ENCODE results near the gene WDR38. TPM values are rescaled to one million over a fixed set of nuclear protein-coding genes. Genes with fewer than 3 reads are reported as not detected.

Gene WDR38
- polyA plus RNA-seq, 1 donor (not counting 4 experiments of a cell fraction or from before 2014, with no cell fraction given): not detected

DNA sequence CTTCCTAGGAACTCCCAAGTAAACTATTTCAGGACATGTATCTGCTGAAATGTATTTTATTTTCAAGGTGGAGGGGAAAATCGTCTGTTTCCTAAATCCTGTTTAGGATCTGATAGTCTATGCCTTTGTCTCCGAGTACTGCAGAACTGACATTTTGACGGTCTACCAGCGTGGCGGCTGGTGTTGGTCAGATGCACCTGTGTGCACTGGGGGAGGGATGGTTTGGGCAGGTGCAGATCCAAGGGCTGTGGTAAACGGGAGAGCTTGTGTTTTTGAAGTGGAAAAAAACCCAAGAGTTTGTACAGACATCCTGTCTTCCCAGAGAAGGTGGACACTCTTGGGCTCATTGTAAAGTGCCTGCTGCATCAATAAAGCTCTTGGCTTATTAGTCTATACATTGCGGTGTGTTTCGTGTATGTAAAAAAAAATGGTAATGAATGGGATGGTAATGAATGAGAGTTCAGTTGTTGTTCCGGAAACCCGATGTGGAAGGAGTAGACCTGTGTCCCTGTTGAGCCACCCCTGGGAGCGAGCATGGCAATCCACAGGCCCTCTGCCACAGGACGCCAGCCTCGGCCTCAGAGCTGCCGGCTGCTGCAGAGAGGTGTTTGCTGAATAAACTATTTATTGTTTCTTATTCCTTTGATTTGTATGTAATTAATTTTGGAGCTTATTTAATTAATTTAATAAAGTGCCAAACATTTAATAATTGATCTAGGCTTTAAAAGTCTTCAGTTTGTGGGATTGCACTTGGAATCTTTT is 23.9 kb downstream of the WDR38 start:
- DNase-seq (ENCODE audit: low read depth, low spot score): no peak
- no peak overlapping the region for H3K4me2 ChIP-seq (ENCODE audit: control insufficient read depth, extremely low read depth, insufficient read depth, low read depth, low read length)
- dilution Hi-C loops (cut with MboI; ENCODE audit: extremely low pct_ligation_motif_present, low sequenced_read_pairs): no loop called here
- peaks cover 41% of the 10 kb centered on the region for H3K79me2 ChIP-seq (ENCODE audit: control insufficient read depth, insufficient read depth, low read length)
- no peaks in the 10 kb centered on the region for H3K27me3 ChIP-seq (ENCODE audit: control insufficient read depth, extremely low read depth, insufficient read depth, low read length)
- FAIRE-seq: no peak
- H3K4me3 ChIP-seq (ENCODE audit: control insufficient read depth in 2 of 3, extremely low read depth in 1 of 3, insufficient read depth in 2 of 3, low read depth in 1 of 3, low read length in 3 of 3): no peak overlapping the region
- H3K9ac ChIP-seq (ENCODE audit: control insufficient read depth, extremely low read depth, insufficient read depth, low read length): no peak overlapping the region
- H3K4me1 ChIP-seq (ENCODE audit: control insufficient read depth, extremely low read depth, insufficient read depth, low read length): peaks cover 18% of the 10 kb centered on the region
- H4K20me1 ChIP-seq (ENCODE audit: control insufficient read depth, extremely low read depth, insufficient read depth, low read length): peaks cover 16% of the 10 kb centered on the region
- H2AFZ ChIP-seq (ENCODE audit: control insufficient read depth, low read length): no peak overlapping the region
- H3K9me1 ChIP-seq (ENCODE audit: control insufficient read depth, extremely low read depth, insufficient read depth, low read length): no peaks in the 10 kb centered on the region
- no peak overlapping the region for H3K27ac ChIP-seq (ENCODE audit: control insufficient read depth, insufficient read depth, low read length)
- TF ChIP-seq, protein P1, sequence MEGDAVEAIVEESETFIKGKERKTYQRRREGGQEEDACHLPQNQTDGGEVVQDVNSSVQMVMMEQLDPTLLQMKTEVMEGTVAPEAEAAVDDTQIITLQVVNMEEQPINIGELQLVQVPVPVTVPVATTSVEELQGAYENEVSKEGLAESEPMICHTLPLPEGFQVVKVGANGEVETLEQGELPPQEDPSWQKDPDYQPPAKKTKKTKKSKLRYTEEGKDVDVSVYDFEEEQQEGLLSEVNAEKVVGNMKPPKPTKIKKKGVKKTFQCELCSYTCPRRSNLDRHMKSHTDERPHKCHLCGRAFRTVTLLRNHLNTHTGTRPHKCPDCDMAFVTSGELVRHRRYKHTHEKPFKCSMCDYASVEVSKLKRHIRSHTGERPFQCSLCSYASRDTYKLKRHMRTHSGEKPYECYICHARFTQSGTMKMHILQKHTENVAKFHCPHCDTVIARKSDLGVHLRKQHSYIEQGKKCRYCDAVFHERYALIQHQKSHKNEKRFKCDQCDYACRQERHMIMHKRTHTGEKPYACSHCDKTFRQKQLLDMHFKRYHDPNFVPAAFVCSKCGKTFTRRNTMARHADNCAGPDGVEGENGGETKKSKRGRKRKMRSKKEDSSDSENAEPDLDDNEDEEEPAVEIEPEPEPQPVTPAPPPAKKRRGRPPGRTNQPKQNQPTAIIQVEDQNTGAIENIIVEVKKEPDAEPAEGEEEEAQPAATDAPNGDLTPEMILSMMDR (optimal IDR thresholded peaks at IDR 0.05 in 1 of 3, IDR thresholded peaks at IDR 0.05 in 1 of 3, conservative IDR thresholded peaks at IDR 0.05 in 1 of 3; ENCODE audit: extremely low read depth in 1 of 3, insufficient read depth in 2 of 3, low read length in 3 of 3): no peak
- no peak for TF ChIP-seq EZH2 (IDR thresholded peaks at IDR 0.05; ENCODE audit: low read length)
- H3K36me3 ChIP-seq (ENCODE audit: control insufficient read depth in 2 of 2, extremely low read depth in 1 of 2, insufficient read depth in 2 of 2, low read length in 2 of 2): peaks cover 36 to 67% of the 10 kb centered on the region in 2 experiments
- H3K9me3 ChIP-seq (ENCODE audit: control insufficient read depth, low read depth, low read length): no peaks in the 10 kb centered on the region

DNA sequence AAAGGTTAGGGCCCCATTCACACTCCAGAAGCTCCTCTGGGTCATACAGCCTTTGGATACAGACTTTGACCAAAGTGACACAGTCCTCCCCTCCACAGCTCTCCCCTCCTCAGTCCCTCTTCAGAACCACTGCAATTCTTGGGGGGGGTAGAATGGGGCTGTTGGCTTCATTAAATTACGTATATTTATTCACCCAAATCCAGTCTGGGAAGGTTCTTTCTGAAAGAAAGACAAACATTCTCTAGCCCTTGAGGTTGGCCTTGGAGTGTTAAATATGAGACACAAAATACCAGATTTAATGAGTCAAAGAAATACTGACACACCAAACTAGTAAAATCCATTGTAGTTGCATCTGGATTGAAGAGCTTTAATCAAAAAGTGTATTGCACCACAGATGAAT is 24.8 kb downstream of the WDR38 start:
- Histone ChIP-seq H3K9ac (ENCODE audit: control insufficient read depth, extremely low read depth, insufficient read depth, low read length) (no peak overlapping the region), H3K27me3 (ENCODE audit: control insufficient read depth, extremely low read depth, insufficient read depth, low read length) (no peaks in the 10 kb centered on the region), H2AFZ (ENCODE audit: control insufficient read depth, low read length) (no peak overlapping the region), H3K9me3 (ENCODE audit: control insufficient read depth, low read depth, low read length) (no peaks in the 10 kb centered on the region), H3K27ac (ENCODE audit: control insufficient read depth, insufficient read depth, low read length) (no peak overlapping the region), H3K9me1 (ENCODE audit: control insufficient read depth, extremely low read depth, insufficient read depth, low read length) (no peaks in the 10 kb centered on the region), H3K4me3 (ENCODE audit: control insufficient read depth in 2 of 3, extremely low read depth in 1 of 3, insufficient read depth in 2 of 3, low read depth in 1 of 3, low read length in 3 of 3) (no peak overlapping the region), H3K4me2 (ENCODE audit: control insufficient read depth, extremely low read depth, insufficient read depth, low read depth, low read length) (no peak overlapping the region), H3K4me1 (ENCODE audit: control insufficient read depth, extremely low read depth, insufficient read depth, low read length) (peaks cover 12% of the 10 kb centered on the region), H4K20me1 (ENCODE audit: control insufficient read depth, extremely low read depth, insufficient read depth, low read length) (peaks cover 16% of the 10 kb centered on the region), H3K79me2 (ENCODE audit: control insufficient read depth, insufficient read depth, low read length) (peaks cover 34% of the 10 kb centered on the region), H3K36me3 (ENCODE audit: control insufficient read depth in 2 of 2, extremely low read depth in 1 of 2, insufficient read depth in 2 of 2, low read length in 2 of 2) (peaks cover 37 to 62% of the 10 kb centered on the region in 2 experiments)
- no peak for DNase-seq (ENCODE audit: low read depth, low spot score)
- dilution Hi-C loops (cut with MboI; ENCODE audit: extremely low pct_ligation_motif_present, low sequenced_read_pairs): no loop called here
- no peak for FAIRE-seq
- no peak for TF ChIP-seq EZH2 (IDR thresholded peaks at IDR 0.05; ENCODE audit: low read length)
- TF ChIP-seq, protein P1 (optimal IDR thresholded peaks at IDR 0.05 in 1 of 3, IDR thresholded peaks at IDR 0.05 in 1 of 3, conservative IDR thresholded peaks at IDR 0.05 in 1 of 3; ENCODE audit: extremely low read depth in 1 of 3, insufficient read depth in 2 of 3, low read length in 3 of 3): no peak

Data from keratinocyte (primary cell).